Measurements from ENCODE around the gene SP140L. TPM values are rescaled to one million over a fixed set of nuclear protein-coding genes. Genes with fewer than 3 reads are reported as not detected.

Gene SP140L
- total RNA-seq, 6 donors from 2014 or later = 15.5 to 38.8 (median 18.9) TPM

DNA sequence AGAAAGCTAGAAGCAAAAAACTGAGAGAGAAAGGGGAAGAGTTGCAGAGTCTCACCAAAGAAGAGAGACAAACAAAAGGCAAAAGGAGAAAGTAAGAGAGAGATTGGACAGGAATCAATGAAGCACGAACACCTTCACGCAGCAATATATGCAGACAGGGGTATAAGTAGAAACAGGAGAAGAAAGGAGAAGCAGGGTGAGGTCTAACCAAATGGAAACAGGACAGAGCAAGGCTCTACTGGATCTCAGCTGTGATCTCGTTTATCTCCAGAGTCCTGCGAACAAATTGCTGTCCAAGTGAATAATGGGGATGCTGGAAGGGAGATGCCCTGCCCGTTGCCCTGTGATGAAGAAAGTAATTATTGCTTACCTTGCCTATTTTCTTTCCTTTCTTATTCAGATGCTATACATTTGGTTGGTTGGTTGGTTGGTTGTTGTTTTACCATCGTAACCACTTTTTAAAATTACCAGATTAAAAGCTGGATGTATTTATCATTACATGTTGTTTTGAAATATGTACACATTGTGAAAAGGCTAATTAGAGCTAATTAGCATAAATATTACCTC is 123.0 kb downstream of the SP140L start:
- no peak overlapping the region for H3K4me3 ChIP-seq
- ATAC-seq (ENCODE audit: low FRiP score in 2 of 2) (no peak), DNase-seq (no peak)
- H3K27me3 ChIP-seq = no peaks in the 10 kb centered on the region
- no peak for TF ChIP-seq POLR2A (IDR thresholded peaks at IDR 0.05)
- TF ChIP-seq, protein P1, sequence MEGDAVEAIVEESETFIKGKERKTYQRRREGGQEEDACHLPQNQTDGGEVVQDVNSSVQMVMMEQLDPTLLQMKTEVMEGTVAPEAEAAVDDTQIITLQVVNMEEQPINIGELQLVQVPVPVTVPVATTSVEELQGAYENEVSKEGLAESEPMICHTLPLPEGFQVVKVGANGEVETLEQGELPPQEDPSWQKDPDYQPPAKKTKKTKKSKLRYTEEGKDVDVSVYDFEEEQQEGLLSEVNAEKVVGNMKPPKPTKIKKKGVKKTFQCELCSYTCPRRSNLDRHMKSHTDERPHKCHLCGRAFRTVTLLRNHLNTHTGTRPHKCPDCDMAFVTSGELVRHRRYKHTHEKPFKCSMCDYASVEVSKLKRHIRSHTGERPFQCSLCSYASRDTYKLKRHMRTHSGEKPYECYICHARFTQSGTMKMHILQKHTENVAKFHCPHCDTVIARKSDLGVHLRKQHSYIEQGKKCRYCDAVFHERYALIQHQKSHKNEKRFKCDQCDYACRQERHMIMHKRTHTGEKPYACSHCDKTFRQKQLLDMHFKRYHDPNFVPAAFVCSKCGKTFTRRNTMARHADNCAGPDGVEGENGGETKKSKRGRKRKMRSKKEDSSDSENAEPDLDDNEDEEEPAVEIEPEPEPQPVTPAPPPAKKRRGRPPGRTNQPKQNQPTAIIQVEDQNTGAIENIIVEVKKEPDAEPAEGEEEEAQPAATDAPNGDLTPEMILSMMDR (IDR thresholded peaks at IDR 0.05) = no peak
- TF ChIP-seq EP300 (IDR thresholded peaks at IDR 0.05) = no peak
- no peak for TF ChIP-seq POLR2AphosphoS5 (IDR thresholded peaks at IDR 0.05)
- peaks cover 0 to 10% (median 6%) of the 10 kb centered on the region in 4 donors for H3K4me1 ChIP-seq
- no peak overlapping the region for H3K27ac ChIP-seq
- WGBS, 2 donors = 90 to 98% methylated on average over 6 of the region's 6 CpGs
- no peaks in the 10 kb centered on the region for H3K9me3 ChIP-seq
- peaks cover 17 to 83% (median 39%) of the 10 kb centered on the region in 4 donors for H3K36me3 ChIP-seq

DNA sequence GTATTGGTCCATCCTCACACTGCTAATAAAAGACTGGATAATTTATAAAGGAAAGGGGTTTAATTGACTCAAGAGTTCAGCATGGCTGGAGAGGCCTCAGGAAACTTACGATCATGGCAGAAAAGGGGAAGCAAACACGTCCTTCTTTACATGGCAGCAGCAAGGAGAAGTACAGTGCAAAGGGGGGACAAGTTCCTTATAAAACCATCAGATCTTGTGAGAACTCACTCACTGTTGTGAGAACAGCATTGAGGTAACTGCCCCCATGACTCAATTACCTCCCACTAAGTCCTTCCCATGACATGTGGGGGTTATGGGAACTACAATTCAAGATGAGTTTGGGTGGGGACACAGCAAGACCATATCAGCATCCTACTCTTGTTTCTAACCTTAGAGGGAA is 126.0 kb downstream of the SP140L start:
- H3K4me3 ChIP-seq = no peak overlapping the region
- DNase-seq = no peak
- H3K4me1 ChIP-seq = peaks cover 0 to 10% (median 5%) of the 10 kb centered on the region in 4 donors
- H3K27ac ChIP-seq = no peak overlapping the region
- 68 to 74% methylated on average over 2 of the region's 2 CpGs for WGBS, 2 donors
- no peaks in the 10 kb centered on the region for H3K27me3 ChIP-seq
- H3K9me3 ChIP-seq = peaks cover 0 to 4% (median 0%) of the 10 kb centered on the region in 4 donors
- H3K36me3 ChIP-seq = peaks cover 12 to 82% (median 30%) of the 10 kb centered on the region in 4 donors
- ATAC-seq (ENCODE audit: low FRiP score in 2 of 2) = no peak
- TF ChIP-seq EP300 (IDR thresholded peaks at IDR 0.05) = no peak
- TF ChIP-seq POLR2AphosphoS5 (IDR thresholded peaks at IDR 0.05) = no peak
- TF ChIP-seq, protein P1 (IDR thresholded peaks at IDR 0.05) = no peak
- TF ChIP-seq POLR2A (IDR thresholded peaks at IDR 0.05) = no peak

Other genes starting within 250 kb of the SP140L start
- gene SP110, start 107.2 kb upstream of the SP140L start, total RNA-seq = 10 to 100 TPM; 22.2 to 89.1 (median 38.4) TPM
- gene SP140, start 101.5 kb upstream of the SP140L start, total RNA-seq = 10 to 100 TPM in 3 of 6 donors, 1 to 10 TPM in 3; 5.1 to 15.7 (median 9.7) TPM
- gene SP100, start 89.0 kb downstream of the SP140L start, total RNA-seq = 100 to 1,000 TPM; 117 to 260 (median 153) TPM

All from upper lobe of left lung (tissue), 6 donors.